ENCODE results near the gene M1AP. TPM values are rescaled to one million over a fixed set of nuclear protein-coding genes. Genes with fewer than 3 reads are reported as not detected.
A peak's percentile ranks its signal among the peaks of the same experiment; 100 is the strongest.

M1AP gene
- polyA plus RNA-seq, 1 donor, result 0.14 TPM

GRCh38 chr2:74548900-74549826, 99.0 kb downstream of the M1AP start:
- DNase-seq (ENCODE audit: low read depth), result no peak

DNA sequence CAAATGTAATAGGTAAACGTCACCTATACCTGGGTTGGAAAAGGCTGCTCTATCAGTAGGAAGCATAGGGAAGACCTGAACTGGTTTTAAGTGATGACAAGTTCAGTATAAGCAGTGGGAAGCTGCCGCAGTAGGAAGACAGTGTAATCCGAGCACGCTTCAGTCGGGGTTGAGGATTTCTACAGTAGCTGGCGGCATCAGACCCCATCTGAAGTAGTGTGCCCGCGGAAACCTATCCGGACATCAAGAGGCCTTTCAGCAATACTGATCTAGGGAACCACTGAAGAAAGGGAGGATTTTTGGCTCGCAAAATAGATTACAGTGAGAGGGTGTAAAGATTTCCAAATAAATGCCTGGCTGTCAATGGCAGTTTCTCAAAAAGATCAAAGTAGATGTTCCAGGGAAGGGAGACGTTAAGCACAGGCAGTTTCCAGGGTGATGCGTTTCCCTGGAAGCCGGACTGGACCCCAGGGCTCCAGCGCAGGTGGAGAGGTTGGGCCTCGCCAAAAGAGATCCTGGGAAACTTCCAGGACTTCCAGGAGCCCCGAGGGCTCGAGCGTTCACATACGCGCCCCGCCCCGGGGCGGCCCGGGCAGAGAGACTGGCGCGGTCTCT, 99.7 kb downstream of the M1AP start:
- no peak for DNase-seq (ENCODE audit: low read depth)

GRCh38 chr2:74546004-74546403, 102.1 kb downstream of the M1AP start:
- no peak for DNase-seq (ENCODE audit: low read depth)

DNA sequence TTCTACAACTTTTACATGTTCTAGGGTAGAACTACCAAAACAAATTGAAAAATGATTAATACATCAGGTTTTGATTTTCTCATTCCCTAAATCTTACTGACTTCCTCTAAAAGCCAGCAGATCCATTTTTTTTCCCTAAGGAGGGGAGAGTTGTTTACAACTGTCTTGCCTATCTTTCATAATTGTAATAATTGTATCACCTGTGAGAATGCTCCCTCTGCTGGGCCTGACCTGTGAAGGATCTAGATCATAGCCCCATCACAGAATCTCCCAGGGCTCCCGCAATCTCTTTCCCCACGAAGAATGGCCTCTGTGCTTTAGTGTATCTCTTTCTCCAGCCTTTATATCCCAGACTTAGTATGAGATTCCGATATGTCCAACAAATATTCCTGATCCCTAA, 103.5 kb downstream of the M1AP start:
- DNase-seq (ENCODE audit: low read depth), result no peak

- no peak for DNase-seq (ENCODE audit: low read depth)
These were observed 105.2 kb downstream of the M1AP start for GRCh38 chr2:74542978-74543377.

DNA sequence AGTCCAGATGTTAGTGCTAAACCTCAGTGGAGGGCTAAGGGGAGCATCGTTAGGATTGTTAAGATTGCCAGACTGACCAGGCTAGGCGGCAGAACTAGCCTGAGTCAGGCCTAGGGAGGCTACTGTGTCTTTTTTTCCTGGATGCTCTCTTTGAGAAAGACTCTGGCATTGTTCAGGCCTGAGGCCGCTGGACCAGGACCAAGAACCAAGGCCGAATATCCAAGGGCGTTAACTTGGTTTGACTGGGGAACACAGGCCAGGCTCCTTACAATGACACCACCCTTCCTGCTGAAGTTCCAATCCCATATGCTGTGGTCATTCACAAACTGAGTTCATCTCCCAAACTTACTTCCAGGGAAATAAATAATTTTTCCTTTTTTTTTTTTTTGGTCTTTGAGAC, 107.8 kb downstream of the M1AP start:
- no peak for DNase-seq (ENCODE audit: low read depth)

DNA sequence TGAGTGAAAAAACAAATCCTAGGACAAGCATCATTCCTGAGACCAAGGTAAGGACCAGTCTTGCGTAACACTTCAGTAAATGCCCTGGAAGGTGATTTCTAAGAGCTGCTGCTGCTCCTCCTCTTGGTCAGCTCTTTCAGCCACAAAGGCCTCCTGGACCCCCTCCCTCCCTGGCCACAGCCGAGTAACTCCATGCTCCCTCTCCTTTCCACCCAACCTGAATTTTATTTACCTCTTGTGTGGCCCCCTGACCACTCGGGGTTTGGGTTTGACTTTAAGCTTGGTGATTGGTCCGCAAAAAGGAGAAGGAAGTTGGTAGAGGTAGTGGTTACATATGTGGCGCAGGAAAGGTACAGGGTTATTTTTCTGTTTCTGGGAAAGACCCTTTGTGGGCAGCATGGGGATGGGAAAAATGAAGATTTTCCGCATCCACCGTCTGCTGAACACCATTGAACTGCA, 109.2 kb downstream of the M1AP start:
- DNase-seq (ENCODE audit: low read depth), result no peak

DNA sequence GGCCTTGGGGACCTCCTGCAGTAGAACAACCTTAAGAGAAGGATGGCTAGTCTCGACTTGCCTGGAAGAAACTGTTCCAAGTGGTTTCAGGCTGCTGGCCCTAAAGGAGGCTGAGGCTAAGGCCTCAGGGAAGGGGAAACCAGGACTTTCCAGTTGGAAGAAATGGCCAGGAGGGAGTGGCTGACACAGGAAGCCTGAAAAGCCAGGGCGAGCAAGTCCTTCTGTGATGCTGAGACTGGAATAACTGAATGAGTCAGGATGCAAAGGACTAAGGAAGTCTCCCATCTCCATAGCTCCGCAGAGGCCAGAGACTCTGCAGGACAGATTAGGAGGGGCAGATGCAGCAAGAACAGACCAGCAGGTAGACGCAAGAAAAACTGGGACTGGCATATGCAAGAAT, 111.0 kb downstream of the M1AP start:
- DNase-seq (ENCODE audit: low read depth), result no peak

- DNase-seq (ENCODE audit: low read depth), result no peak
These were observed 111.8 kb downstream of the M1AP start for GRCh38 chr2:74536166-74536950.

GRCh38 chr2:74535440-74535965, 112.6 kb downstream of the M1AP start:
- DNase-seq (ENCODE audit: low read depth), result no peak

DNA sequence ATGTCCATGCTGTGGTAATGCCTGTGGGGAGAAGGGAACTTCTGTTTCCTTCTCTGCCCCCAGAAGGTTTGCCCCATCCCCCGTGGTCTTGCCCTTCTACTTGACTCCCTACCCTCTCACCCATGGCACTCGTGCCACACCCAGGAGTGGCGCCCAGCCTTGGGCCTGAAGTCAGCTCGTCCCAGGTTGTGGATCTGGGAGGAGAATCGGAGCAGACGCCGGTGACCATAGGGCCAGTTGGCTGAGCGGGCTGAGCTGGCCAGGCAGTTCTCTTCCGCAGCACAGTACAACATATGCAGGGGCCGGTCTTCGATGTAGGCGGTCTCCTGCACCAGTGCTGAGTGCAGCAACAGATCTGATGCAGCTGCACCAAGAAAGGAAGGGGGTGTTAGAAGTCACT, 113.7 kb downstream of the M1AP start:
- DNase-seq (ENCODE audit: low read depth), result no peak

- no peak for DNase-seq (ENCODE audit: low read depth)
These were observed 114.7 kb downstream of the M1AP start for GRCh38 chr2:74533464-74533863.

DNA sequence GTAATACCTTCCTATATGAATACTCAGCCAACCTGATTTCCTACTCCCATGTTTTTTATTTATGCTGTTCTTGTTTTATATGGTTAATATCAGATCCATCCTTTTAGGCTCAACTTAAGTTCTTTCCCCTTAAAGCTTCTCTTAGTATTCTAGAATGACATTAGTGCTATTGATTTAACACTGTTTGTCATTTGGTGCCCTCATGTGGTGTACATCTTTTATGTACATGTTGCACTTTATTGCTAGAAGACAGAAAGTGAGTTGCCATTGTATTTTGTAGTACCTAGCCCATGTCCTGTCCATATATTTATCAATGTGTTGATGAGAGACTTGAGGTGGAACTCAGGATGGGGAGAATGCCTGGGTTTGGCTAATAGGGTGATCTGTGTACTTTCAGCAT, 115.9 kb downstream of the M1AP start:
- DNase-seq (ENCODE audit: low read depth), result no peak

DNA sequence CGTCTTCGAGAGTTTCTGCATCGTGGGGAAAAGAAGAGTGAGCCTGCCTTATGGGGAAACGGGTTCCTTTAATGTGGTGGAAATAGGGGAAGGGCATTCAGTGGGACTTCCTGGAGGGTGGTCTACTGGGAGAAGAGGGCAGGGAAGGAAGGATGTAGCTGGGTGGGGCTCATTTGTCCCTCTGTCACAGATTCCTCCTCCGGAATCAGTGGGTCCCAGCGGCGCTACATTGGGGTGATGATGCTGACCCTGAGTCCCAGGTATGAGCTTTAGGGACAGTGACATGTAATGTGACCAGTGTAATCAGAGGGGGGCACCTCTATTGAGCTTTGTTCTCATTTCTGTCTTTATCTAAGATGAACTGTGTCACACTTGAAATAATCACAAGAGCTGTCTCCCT, 116.5 kb downstream of the M1AP start:
- no peak for DNase-seq (ENCODE audit: low read depth)

GRCh38 chr2:74530239-74531187, 117.6 kb downstream of the M1AP start:
- DNase-seq (ENCODE audit: low read depth), result no peak

- DNase-seq (ENCODE audit: low read depth), result peak; percentile 96
These were observed 118.5 kb downstream of the M1AP start, which contains the start of the genes AUP1 and HTRA2 for GRCh38 chr2:74529357-74530238. AUP1 (minus strand) TSS chr2:74529706; CDS start chr2:74529629, 77 bp downstream. HTRA2 (plus strand) TSS chr2:74529933; CDS start chr2:74530007, 74 bp downstream.

DNA sequence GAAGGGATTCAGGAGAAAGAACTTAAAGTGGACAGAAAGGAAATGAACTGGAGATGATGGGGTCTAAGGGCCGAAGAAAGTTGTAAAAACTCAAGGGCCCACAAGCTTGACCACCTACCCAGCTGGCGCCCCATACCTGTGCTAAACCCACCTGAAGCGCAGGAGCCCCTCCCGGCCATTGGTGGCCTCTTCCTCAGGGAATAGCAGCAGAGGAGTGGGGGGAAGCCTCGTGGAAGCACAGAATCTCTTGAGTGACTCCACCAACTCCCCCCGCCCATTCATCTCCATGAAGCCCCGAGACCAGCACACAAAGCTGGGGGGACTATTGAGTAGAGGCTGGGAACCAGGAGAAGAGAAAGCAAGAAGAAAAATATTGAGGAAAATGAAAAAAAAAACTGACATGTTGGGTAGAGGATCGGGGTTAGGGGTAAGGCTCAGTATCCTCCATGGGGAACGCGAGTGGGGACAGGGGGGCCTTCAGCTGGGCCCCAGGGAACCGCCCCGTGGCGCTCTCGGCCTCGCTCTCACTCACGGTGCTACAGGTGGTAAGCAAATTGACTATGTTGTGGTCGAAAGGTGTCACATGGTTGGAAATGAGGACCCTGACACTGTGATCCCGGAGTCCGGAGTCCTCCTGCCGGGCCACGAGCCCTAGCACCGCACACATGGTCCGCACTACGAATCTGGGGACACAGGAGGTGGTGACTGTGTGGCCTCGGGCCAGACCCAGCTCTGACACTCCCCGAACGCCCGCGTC, 119.4 kb downstream of the M1AP start:
- no peak for DNase-seq (ENCODE audit: low read depth)

DNA sequence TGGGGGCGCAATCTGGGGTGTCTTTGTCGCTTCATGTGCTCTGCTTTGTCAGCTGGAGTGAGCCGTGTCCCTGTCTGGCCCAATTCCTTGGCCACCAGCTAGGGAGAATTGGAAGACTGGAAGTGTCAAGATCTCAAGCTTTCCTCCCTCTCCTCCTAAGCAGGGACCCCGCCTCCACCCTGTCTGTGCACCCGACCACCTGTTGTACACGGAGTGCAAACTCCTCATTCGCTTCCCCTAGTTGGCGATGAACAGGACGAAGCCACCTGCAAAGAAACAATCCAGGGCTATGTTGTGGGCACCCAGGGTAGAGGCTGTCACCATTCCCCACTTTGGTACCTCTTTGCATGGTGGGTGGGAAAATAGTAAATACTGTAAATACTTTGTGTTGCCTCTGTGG, 120.4 kb downstream of the M1AP start:
- DNase-seq (ENCODE audit: low read depth), result no peak

DNA sequence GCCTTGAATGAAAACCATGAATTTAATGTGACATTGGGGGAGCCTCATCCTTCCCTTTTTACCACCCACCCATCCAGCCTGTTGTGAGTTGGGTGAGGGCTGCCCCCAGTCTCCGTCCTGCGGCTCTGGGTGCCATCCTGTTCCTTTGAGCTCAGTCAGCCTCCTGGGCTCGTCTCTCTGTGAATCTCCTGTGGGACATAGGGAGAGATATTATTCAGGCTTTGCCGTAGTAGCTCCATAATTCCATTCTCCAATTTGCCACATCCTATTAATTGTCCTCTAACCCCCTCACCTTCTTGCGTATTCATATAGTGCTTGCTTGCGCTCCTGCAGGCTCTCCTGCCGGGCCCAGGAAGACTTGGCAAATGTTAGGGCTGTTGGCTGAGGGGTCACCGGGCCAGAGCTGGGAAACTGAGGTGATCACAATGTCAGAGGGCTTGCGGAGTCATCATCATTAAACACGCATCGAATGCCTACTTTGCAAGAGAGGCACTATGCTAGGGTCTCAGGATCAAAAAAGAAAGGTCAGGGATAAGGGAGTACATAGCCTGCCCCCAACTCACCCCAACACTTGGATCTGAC, 121.4 kb downstream of the M1AP start:
- DNase-seq (ENCODE audit: low read depth), result no peak

All from forelimb muscle (tissue), 1 donor.